Measurements from ENCODE around the gene OR52I1. TPM values are rescaled to one million over a fixed set of nuclear protein-coding genes. Genes with fewer than 3 reads are reported as not detected.

OR52I1 gene, protein sequence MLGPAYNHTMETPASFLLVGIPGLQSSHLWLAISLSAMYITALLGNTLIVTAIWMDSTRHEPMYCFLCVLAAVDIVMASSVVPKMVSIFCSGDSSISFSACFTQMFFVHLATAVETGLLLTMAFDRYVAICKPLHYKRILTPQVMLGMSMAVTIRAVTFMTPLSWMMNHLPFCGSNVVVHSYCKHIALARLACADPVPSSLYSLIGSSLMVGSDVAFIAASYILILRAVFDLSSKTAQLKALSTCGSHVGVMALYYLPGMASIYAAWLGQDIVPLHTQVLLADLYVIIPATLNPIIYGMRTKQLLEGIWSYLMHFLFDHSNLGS
- polyA plus RNA-seq: not detected

DNA sequence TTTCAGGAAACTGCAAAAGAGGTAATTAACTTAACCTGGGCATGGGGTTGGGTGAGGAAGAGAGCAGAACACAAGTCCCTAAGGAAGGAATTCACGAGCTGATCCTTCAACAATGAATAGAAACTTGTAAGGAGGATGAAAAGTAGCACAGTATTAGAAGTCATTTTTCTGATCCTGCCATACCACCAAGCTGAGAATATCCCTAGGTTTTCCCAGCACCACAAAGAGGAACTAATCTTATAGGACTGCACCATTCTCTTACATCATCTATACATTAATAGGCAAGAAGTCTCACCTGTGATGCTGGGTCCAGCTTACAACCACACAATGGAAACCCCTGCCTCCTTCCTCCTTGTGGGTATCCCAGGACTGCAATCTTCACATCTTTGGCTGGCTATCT, at the start of gene OR52I1:
TSS of gene OR52I1 (plus strand) at position 301 of the 400 bp plus-strand sequence. CDS start at position 301, 0 bp downstream.
- WGBS, 3 donors: 81 to 96% (median 88%) methylated on average over 1 of the region's 1 CpG
- H3K27ac ChIP-seq (ENCODE audit: low read depth, low read length): no peak within 1 kb of the TSS

DNA sequence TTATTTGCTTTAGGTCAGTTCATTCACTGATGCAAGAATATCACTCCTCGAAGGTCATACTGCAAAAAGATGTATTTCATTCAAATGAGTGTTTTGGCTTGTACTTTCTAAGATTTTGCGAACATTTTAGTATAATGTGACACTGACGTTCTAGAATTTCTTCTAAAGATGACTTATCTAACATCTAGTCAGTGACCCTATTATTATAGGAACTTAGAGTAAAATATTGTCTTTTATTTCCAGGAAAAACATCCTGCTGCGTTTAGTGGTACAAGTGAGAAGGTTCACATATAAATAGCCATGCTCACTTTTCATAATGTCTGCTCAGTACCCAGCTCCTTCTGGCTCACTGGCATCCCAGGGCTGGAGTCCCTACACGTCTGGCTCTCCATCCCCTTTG, 48.9 kb upstream of the OR52I1 start, which contains the start of gene OR52M1:
TSS of gene OR52M1 (plus strand) at position 301 of the 400 bp plus-strand sequence. CDS start at position 301, 0 bp downstream.
- 83 to 86% (median 83%) methylated on average over 5 of the region's 5 CpGs for WGBS, 3 donors
- no peak within 1 kb of the TSS for H3K27ac ChIP-seq (ENCODE audit: low read depth, low read length)

DNA sequence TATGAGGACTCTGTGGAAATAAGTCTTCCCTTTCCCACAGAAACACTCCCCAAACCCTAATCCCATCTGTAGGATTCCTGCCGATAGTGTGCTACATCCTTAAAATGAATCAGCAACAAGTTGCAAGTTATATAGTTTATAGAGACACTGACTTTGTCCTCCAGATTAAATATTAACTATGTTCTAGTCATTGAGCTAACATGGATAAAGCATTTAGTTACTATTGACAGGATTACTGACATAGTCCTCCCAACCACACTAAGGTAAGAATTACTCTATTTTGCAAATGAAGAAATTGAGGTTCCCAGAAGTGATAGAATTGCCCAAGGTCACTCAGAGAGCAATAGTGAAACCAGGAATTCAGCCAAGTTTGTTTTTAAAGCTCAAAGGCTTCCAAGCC, 47.0 kb upstream of the OR52I1 start:
- H3K27ac ChIP-seq (ENCODE audit: low read depth, low read length): no peak overlapping the region
- 35 to 91% (median 88%) methylated on average over 1 of the region's 1 CpG for WGBS, 3 donors

DNA sequence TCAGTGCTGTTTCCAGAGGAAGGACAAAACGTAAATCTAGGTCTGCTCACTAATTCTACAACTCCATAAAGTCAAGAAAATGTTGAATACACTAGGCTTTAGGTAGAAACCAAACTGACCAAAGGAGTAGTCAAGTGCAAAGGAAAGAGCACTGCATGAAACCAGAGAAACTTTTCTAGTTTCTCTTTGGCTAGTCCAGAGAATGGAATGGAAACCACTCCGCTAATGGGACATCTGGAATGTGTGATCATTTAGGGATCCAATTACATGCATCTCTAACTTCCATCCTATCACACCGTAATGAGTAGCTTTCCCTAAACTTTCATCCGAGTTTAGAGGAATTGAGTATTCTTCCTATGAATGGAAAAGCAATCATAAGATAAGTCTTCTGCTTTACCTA, 46.4 kb upstream of the OR52I1 start:
- 73 to 80% (median 80%) methylated on average over 4 of the region's 4 CpGs for WGBS, 3 donors
- no peak overlapping the region for H3K27ac ChIP-seq (ENCODE audit: low read depth, low read length)

DNA sequence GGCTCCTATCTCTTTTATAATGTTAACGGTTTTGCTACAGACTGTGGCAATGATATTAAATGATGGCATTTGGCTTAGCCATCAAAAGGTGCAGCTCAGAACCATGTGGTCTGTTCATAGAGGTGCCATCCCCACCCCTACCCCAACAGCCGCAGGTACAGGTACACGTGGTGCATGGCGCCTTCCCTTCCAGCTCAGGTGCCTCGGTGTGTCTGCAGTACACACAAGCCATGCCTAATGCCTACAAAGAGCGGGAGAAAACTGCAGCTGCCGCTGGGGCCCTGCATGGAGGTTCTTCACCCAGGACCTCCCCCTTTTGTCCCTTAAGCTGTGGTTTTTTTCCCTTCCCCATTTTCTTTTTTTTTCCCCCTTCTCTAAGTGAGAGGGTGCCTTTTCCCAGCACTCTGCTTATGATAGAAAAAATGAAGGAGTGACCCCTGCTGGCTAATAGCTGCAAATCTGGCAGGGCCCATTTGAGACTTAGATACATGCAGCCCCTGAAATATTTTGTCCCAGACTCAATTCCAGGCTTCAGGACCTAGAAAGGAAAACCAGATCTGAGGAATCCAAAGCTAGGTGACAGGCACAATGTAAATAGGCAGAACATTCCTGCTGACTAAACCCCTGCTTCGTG, 42.4 kb upstream of the OR52I1 start:
- WGBS, 3 donors: 81 to 82% (median 81%) methylated on average over 8 of the region's 8 CpGs
- no peak overlapping the region for H3K27ac ChIP-seq (ENCODE audit: low read depth, low read length)

DNA sequence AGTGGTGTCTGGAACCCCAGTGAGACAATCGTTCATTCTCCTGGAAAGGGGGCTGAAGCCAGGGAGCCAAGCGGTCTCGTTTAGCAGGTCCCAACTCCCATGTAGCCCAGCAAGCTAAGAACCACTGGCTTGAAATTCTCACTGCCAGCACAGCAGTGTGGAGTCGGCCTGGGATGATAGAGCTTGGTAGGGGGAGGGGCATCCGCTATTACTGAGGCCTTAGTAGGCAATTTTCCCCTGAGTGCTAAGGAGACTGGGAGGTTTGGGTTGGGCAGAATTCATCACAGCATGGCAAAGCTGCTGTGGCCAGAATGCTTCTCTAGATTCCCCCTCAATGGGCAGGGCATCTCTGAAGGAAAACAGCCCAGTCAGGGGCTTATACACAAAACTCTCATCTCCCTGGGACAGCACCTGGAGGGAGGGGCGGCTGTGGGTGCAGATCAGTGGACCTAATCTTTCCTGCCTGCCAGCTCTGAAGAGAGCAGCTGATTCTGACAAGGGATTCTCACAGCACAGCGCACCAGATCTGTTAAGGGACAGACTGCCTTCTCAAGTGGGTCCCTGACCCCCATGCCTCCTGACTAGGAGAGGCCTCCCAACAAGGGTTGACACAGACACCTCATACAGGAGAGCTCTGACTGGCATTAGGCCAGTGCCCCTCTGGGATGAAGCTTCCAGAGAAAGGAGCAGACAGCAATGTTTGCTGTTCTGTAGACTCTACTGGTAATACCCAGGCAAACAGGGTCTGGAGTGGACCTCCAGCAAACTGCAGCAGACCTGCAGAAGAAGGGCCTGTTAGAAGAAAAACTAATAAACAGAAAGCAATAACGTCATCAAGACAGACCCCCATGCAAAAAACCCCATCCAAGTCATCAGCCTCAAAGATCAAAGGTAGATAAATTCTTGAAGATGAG, 34.1 kb upstream of the OR52I1 start:
- H3K27ac ChIP-seq (ENCODE audit: low read depth, low read length): no peak overlapping the region
- WGBS, 3 donors: 49 to 76% (median 73%) methylated on average over 8 of the region's 8 CpGs

DNA sequence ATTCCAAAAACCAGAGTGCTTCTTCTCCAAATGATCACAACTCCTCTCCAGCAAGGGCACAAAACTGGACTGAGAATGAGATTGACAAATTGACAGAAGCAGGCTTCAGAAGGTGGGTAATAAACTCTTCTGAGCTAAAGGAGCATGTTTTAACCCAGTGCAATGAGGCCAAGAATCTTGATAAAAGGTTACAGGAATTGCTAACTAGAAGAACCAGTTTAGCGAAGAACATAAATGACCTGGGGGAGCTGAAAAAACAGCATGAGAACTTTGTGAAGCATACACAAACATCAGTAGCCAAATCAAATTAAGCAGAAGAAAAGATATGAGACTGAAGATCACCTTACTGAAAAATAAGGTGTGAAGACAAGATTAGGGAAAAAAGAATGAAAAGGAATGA, 33.4 kb upstream of the OR52I1 start:
- 30 to 95% (median 88%) methylated on average over 1 of the region's 1 CpG for WGBS, 3 donors
- no peak overlapping the region for H3K27ac ChIP-seq (ENCODE audit: low read depth, low read length)

DNA sequence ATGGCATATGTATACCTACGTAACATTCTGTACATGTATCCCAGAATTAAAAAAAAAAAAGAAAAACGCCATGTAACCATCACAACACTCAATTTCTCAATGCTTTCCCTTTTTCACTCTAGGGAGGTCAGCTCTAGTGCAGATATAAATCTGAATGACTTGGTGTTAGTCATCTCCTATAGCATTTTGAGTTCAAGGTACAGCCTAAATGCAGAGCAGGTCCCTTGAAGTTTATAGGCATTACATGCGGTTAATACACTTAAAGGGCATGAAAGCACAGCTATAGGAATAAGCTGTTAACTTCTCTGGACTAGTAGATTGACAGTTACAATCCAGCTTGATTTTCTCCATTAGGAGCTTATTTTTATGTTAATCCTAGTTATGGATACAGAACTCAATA, 28.5 kb upstream of the OR52I1 start:
- no peak overlapping the region for H3K27ac ChIP-seq (ENCODE audit: low read depth, low read length)
- WGBS, 3 donors: 87 to 93% (median 88%) methylated on average over 2 to 3 of the region's 3 CpGs

DNA sequence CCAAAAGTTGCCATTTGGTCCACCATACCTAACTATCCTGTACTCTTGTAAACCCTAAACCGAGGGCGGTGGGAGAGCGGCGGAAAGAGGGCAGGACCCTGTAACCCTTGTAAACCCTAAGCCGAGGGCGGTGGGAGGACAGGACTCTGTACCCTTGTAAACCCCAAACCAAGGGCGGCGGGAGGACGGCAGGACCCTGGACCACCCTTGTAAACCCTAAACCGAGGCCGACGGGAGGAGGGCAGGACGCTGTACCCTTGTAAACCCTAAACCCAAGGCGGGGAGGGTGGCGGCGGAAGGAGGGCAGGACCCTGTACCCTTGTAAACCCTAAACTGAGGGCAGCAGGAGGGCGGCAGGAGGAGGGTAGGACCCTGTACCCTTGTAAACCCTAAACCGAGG, 24.8 kb upstream of the OR52I1 start:
- WGBS, 3 donors: 91 to 94% (median 94%) methylated on average over 18 of the region's 18 CpGs
- H3K27ac ChIP-seq (ENCODE audit: low read depth, low read length): no peak overlapping the region

DNA sequence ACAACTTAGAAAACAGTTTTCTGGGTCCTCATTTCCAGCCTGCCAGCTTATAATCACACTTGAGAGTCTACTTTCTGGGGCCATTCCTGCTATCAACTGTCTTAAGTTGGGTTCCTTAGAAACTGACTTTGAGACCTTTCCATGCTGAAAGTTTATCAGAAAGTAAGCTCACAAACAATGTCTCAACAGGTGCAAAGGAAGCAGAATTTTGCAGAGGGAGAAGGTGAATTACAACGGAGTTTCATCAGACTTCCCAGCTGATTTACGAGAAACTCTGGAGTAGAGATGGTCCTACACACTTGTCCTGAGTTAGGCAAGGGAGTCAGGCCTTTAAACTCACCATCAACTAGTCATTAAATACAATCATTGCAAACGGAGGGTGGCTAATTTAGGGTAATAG, 17.0 kb upstream of the OR52I1 start:
- H3K27ac ChIP-seq (ENCODE audit: low read depth, low read length): no peak overlapping the region
- 60 to 67% (median 63%) methylated on average over 3 of the region's 3 CpGs for WGBS, 3 donors

DNA sequence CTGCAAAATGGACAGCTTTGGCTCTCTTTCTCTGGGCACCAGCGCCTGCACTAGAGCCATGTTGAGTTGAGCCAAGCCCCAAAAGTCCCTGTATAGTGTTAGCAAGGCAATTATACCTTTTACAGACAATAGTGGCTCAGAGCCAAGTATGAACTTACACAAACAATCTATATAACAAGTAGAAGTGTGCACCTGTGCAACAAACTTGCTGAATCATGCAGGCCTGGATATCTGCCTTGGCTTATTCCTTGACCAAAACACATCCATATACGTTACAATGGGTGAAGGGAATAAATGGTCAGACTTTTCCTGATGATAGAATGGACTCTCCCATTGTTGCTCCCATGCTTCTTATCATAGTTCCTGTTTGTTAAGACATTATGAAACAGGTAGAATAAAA, 16.1 kb upstream of the OR52I1 start:
- WGBS, 3 donors: 70 to 90% (median 85%) methylated on average over 2 of the region's 2 CpGs
- no peak overlapping the region for H3K27ac ChIP-seq (ENCODE audit: low read depth, low read length)

DNA sequence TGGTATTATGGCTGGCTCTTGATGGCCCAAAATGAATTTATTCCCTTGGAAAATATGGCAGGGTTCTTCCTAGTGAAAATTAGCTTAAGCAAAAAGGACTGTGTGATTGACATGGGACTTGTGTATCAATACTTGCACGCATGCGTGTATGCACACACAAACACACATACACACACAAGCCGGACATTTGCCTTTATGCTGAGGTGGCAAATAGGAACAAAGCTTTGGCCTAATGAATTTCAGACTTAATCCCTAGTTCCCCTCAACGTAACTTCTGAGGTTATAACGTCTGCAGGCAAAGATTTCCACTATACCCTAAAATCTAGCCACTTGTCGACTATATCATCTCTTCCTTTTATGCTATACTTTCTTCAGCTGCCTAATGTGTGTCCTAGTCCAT, 15.2 kb upstream of the OR52I1 start:
- no peak overlapping the region for H3K27ac ChIP-seq (ENCODE audit: low read depth, low read length)
- 86 to 90% (median 86%) methylated on average over 6 of the region's 6 CpGs for WGBS, 3 donors

DNA sequence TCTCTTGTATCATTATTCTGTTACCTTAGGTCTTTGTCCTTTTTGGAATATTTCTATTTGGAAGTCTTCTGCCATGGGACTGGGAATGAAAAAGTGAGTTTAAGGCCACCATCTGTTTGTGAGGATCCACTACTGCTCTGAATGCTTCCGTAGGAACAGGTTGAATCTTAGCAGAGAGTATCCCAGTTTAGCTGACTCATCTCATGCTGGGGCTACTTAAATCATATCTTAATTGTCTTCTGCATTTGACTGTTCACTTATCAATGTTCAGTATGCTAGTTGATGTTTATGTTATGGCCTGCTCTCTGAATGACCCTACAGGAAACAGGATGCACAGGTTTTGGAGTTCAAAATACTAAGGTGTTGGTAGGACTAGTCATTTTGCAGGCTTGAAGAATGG, 13.7 kb upstream of the OR52I1 start:
- H3K27ac ChIP-seq (ENCODE audit: low read depth, low read length): no peak overlapping the region
- WGBS, 3 donors: 75 to 81% (median 80%) methylated on average over 1 of the region's 1 CpG

DNA sequence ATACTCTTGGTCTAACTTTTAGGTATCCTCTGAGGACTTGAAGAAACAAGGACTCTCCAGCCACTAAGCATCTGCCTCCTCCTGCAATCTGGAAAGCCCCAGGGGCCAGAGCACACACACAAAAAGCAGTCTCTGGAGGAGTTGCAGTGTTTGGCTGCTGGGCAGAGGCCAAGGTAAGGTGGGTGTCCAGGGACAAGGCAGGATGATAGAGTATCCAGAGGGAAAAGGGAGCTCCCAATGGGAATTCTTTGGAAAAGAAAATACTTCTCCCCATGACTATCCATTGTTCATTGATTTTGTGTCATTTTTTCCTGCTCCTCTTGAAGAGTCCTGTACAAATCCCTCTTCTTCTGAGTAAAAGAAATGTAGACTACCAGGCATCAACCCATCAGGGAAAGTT, 12.4 kb upstream of the OR52I1 start, which contains the start of gene OR52I2:
TSS of gene OR52I2 (plus strand) at position 301 of the 400 bp plus-strand sequence.
- H3K27ac ChIP-seq (ENCODE audit: low read depth, low read length): no peak within 1 kb of the TSS

DNA sequence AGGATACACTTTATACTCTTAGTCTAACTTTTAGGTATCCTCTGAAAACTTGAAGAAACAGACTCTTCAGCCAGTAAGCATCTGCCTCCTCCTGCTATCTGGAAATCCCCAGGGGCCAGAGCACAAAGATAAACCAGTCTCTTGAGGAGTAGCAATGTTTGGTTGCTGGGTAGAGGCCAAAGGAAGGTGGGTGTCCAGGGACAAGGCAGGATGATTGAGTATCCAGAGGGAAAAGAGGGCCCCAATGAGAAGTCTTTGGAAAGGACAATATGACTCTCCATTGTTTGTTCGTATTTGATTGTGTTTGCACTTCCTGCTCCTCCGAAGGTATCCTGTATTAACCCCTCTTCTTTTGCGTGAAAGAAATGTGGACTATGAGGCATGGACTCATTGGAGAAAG, 4.8 kb upstream of the OR52I1 start:
- H3K27ac ChIP-seq (ENCODE audit: low read depth, low read length): no peak overlapping the region
- 43 to 69% (median 68%) methylated on average over 3 of the region's 3 CpGs for WGBS, 3 donors

DNA sequence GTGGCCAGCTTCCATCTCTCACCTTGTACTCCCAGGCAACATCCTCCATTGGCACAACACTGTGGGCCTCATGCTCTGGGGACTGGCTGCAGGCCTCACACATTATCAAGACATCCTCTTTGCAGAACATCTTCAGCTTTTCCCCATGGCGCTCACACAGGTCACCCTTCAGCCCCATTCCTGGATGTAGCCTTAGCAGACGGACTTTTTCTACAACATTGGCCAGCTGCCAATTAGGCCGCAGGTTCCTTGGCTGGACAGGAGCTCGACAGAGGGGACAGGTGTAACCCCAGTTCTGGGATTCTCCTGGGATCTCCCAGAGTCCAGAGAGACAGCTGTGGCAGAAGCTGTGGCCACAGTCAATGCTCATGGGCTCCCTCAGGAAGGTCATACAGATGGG, 11.2 kb downstream of the OR52I1 start:
- no peak overlapping the region for H3K27ac ChIP-seq (ENCODE audit: low read depth, low read length)
- 89 to 94% (median 90%) methylated on average over 4 of the region's 4 CpGs for WGBS, 3 donors

DNA sequence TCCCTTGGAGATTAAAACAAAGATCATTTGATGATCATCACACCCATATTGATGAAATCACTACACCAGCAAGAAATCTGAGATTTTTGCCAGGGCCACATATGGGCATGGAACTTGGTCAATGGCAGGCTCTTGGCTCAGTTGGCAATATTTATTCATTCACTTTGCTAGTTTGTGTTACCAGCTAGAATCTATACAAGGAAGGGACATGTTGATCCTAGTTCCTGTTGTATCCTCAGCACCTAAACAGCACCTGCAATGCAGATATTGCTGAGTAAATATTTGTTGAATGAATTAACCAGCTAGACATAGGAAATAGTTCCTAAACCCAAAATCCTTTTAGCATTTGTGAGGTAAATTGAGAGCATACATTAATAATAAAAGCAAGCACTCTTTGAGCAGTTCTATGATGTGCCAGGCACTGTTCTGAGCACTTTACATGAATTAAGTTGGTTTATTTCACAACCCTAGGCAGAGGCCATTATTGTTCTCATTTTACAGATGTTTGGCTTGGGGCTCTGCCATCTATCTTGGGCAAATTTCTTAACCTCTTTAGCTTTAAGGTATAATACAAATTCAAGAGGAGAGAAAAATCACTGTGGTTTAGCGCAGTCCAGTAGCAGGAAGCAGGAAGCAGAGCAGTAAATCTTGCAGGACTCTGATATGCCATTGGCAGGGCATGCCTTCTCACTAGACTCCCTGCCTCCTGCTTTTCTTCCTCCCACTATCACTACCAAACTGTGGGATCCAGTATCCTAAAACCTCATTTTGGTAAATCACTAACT, 12.6 kb downstream of the OR52I1 start:
- H3K27ac ChIP-seq (ENCODE audit: low read depth, low read length): no peak overlapping the region
- 33 to 35% (median 33%) methylated on average over 1 of the region's 1 CpG for WGBS, 3 donors

DNA sequence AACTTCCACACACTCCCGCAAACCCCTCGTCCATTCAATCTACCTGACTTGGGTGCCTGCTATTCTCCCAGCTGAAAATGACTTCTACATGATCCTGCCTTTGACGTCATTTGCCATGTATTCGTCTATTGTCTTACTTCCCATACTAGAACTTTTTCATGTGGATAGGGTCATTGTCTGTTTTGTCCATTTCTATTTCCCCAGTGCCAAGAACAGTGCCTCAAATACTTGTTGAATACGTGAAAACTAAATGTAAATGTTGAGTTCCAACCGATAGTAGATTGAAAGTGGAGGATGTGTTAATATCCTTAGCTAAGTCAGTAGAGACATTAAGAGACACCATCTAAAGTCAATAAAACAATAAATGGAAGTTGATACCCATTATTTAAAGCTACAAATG, 13.3 kb downstream of the OR52I1 start:
- WGBS, 3 donors: 27 to 31% (median 29%) methylated on average over 6 of the region's 6 CpGs
- no peak overlapping the region for H3K27ac ChIP-seq (ENCODE audit: low read depth, low read length)
